GM12801 (cell line): ENCODE measurements around the gene NHS.

Experiments
- TF ChIP-seq, protein P1 (sequence below): IDR thresholded peaks from one replicate; pipeline ENCODE4 v1.5.1; 2011; ENCODE audit warnings: control low read depth; ENCODE audit not compliant: insufficient read length; ENCODE audit errors: extremely low read depth

The NHS gene

DNA sequence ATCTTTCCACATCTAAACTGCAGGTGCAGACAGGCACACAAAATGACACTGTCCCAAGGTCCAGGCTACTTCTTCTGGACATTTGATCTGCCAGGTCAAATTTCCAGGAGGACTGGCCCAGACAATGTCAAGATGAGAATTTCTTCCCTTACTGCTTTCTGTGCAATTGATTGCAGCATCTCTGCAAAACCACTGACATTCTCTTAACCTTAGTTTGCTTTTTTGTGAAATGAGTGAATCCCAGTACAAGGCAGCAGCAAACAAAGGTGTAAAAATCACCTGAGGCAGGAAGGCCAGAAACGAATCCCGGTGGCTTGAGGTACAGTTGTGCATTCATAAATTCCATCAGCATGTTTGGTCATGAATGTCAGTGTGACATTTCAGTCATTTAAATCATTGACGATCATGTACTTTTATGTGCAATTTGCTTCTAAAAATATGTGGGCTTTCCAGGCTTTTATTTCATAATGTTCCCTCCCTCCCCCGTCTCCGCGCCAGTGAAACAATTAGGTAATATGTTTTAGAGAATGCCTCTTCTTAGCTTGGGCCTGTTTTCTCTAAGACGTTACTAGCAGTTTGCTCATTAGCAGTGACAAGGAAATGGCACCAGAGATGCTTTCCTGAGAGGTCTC is 39.1 kb downstream of the NHS start:
- TF ChIP-seq, protein P1, sequence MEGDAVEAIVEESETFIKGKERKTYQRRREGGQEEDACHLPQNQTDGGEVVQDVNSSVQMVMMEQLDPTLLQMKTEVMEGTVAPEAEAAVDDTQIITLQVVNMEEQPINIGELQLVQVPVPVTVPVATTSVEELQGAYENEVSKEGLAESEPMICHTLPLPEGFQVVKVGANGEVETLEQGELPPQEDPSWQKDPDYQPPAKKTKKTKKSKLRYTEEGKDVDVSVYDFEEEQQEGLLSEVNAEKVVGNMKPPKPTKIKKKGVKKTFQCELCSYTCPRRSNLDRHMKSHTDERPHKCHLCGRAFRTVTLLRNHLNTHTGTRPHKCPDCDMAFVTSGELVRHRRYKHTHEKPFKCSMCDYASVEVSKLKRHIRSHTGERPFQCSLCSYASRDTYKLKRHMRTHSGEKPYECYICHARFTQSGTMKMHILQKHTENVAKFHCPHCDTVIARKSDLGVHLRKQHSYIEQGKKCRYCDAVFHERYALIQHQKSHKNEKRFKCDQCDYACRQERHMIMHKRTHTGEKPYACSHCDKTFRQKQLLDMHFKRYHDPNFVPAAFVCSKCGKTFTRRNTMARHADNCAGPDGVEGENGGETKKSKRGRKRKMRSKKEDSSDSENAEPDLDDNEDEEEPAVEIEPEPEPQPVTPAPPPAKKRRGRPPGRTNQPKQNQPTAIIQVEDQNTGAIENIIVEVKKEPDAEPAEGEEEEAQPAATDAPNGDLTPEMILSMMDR = no peak

DNA sequence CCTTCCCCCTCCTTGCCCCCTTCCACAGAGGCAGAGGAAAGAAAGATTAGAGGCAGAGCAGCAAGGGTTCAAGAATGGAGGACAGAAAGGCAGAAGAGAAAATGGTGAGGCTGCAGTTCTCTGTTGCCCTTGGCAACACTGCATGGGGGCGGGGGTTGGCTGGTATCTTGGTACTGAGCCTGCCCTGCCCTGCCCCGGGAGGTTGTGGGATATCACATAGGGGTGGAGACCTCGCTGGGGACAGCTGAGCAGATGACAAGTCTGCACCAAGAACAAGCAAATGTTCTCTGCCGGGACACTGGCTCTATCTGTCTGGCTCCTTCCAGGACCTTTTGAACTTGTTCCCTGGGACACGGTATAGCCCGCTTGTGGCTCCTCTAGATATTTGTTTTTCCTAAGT is 39.8 kb downstream of the NHS start:
- TF ChIP-seq, protein P1 = no peak

DNA sequence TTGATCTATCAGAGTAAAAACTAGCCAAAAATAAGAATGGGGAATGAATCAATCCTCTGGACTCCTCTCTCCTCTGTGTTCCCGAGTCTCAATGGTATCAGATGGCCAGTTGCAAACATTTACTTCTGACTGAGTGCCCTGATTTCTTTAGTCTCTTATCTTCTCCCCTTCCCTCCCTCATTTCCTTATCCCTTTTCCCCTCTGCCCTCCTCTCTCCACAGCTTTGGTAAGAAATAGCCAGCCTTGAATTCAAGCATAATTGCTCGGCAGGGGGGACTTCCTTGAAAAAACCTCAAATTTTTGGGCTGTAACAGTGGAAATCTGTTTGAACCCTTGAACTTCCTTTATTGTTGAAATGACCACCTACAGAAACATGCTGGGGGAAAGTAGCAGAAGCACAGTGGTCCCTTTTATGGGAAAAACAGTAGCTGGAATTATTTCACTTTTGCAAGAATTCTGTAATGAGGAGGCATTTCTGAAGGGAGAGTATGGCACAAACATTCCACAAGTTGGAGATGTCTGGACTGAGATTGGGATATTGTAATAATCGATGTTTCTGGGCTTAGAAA is 40.3 kb downstream of the NHS start:
- TF ChIP-seq, protein P1 = no peak

DNA sequence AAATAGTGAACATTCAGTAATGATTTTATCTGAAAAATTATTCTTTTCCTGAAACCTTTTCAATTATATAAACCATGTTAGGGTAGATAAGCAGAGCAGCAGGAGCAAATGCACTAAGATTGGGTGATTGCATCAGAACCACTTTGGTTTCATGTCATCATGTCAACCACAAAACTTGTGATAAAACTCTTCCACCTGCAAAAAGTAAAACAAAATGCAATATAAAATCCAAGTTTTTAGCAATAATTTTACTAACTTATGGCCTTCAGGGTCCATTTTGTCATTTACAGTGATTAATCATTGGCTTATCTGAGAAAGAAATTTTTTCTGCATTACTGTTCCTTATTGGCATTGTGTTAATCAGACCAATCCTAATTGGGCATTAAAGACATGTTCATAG is 42.4 kb downstream of the NHS start:
- TF ChIP-seq, protein P1 = no peak

DNA sequence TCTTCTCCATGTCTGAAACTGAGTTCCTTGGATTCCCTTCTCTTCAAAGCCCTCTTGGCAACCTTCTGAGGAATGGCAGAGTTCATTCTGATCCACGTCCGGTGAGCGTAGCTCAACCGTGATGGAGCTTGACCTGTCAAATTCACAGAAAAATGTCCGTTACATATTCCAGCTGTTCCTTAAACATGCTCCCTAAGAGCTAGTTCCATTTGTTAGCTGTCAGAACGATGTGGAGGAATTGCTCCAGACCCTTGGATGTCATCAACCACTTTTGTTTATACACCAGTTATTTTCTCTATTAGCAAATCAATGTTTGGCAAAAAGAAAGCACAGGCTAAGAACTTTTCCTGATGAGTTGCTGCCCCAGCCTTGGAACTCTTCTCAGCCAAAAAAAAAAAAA is 50.1 kb downstream of the NHS start:
- TF ChIP-seq, protein P1 = no peak

DNA sequence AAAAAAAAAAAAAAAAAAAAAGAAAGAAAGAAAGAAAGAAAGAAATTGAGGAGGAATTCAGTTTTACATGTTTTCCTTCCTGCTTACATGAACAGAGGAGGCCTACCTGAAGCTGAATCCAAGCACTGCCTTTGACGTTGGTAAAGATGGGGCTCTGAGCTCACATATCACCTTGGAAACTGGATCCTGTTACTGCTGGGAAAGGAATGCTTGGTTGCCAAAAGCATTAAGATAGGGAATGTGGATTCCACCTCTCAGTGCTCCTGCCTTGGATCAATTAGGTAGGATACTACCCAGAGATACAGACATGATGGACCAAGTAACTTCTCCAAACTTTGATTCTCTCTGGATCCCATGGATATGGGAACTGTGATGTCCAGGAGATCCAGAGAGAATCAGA is 50.6 kb downstream of the NHS start:
- TF ChIP-seq, protein P1 = no peak

DNA sequence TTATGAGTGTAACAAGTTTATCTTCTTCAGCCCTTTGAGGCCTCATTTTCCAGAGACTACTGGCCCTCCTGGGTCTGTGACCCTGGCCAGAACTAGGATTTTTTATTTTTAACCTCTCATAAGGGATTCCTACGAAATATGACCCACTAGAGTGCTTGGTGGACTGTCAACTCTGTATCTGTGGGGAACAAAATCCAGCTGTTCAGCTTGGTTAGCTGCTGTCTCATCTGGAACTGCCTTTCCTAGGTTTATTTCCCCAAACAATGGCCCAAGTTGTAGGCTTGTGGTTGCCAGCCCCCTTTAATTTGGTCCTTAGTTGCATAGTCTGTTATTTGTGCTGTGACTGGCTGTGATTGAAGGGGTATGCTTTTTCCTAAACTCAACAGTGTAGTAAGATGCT is 56.2 kb downstream of the NHS start:
- TF ChIP-seq, protein P1 = no peak
